Measurements from ENCODE around the gene SRP9.
"Not testable (repeated sequence)": the region's sequence is repeated elsewhere in the genome, so short reads cannot be mapped to it uniquely, and the experiment has no call there.

The SRP9 gene

DNA sequence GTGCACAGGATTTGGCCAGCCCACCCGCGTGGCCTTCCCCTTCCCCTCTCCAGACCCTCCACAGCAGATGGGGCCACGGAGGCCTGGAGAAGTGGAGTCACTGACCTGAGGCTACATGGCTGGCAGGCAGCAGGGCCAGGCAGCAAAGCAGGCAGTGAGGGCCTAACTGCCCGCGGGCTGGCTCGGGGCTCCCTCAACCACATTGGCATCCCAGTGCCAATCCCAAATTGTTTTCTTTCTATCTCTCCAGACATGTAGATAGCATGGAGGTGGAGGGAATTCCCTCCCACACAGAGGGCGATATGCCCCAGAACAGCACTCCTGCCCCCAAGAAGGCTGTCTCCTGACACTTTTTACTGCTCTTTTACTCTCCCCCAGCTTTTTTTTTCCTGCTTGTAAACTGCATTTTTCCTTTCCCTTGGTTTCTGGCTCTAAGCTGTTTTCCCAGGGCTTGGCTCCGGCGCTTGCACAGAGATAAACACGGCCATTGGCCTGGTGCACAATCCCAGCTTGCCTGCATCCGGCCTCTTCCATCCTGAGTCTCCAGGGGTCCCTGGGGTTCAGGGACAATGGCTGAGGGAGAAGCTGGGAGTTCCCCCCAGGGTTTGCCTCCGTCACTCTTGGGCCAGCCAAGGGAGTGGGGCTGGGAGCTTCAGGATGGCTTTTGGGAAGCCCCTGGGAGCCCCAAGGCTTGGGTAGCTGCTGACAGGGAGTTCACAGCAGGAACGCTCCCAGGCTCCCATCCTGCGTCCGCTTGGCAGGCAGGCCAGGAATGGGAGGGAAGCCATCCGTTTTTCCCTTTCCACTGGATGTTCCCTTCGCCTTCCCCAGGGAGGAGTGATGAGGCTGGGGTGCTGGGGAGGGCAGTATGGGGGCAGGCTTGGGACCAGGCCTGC is 39.3 kb downstream of the SRP9 start:
- no peak for DNase-seq

DNA sequence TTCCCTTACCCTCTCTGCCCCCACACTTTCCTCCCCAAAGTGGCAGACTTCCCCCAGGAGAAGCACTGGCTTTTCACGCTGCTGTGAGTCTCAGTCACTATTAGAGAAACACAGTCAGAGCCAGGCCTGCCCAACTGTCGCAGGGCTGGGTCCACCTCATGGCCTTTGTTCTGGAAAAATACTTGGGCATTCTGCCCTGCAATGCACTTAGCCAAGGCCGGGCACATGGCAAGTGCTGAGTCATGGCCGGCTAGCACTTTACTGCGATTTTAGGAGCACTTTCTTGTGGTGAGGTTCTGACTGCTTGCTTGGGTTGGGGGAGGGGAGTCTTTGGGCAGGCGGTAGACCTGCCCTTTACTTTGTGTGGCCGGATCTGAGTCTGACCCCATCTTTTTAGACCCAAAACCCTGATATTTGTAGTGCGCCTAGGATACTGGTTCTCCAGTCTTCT is 40.0 kb downstream of the SRP9 start:
- DNase-seq, result peak; percentile 17

DNA sequence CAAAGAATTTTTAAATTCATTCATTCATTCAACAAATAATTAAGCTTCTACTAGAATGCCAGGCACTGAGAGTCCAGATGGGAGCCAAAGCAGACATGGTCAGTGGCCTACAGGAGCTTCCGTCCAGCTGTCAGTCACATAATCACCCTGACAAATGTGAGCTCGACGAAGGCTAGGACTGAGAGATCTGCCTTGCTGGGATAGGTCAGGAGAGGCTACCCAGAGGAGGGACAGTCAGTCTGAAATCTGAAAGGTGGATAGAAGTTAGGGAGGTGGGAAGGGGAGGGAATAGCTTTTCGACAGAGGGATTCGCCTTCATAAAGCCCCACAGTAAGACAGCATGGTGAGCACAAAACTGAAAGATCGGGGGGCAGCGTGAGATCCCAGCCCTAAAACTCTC is 40.6 kb downstream of the SRP9 start:
- no peak for DNase-seq

DNA sequence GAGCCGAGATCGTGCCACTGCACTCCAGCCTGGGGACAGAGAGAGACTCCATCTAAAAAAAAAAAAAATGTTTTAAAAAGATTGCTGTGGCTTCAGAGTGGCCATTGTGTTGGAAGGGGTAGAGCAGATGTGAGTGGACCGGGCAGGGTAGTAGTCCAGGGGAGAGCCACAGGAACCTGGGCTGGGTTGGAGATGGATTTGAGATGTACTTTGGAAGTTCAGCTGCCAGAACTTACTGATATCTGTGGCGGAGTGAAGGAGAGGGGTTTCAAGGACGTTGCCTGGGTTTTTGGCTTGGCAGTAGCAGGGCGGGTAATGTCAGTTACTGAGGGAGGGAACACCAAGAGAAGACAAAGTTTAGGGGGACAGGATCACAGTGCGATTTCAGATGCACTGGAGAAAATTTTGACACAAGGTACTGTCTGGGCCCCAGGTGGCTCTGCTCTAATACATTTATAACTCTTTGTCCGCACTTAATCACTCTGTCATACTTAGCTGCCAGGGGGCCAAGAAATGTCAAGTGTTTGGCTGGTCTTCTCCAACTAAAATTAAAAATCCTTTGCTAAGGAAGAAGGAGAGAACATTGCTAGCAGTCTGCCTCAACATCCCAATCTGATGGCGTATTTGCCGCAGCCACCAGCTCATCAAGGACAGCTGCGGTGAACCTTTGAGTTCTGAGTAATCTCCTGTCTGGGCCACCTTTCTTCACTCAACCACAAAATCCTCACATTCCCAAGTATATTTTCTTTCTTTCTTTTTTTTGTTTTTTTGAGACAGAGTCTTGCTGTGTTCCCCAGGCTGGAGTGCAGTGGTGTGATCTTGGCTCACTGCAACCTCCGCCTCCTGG is 41.9 kb downstream of the SRP9 start:
- DNase-seq, result no peak

DNA sequence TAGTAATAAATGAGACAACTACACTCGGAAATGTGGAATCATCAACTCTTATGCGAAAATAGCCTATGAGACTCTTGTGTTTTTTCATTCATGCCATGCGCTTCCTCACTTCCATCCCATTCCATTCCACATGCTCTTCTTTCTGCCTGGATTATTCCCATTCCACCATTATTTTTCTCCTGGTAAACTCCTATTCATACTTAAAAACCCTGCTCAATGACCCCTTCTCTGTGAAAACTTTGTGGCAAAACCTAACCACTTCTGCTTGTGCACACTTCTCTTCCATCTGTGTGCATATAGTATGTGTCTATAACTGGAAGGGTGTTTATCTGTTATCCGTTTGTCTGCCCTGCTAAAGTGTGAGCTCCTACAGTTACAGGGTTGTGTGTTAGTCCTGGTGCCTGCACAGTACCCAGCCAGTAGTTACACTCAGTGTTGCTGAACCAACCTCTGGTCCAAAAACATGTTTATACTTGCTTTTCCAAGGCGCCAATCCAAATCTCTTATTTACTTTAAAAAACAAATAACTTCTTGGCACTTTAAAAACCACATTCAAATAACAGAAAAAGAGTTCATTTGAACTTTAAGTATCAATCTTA is 43.0 kb downstream of the SRP9 start:
- DNase-seq, result no peak

DNA sequence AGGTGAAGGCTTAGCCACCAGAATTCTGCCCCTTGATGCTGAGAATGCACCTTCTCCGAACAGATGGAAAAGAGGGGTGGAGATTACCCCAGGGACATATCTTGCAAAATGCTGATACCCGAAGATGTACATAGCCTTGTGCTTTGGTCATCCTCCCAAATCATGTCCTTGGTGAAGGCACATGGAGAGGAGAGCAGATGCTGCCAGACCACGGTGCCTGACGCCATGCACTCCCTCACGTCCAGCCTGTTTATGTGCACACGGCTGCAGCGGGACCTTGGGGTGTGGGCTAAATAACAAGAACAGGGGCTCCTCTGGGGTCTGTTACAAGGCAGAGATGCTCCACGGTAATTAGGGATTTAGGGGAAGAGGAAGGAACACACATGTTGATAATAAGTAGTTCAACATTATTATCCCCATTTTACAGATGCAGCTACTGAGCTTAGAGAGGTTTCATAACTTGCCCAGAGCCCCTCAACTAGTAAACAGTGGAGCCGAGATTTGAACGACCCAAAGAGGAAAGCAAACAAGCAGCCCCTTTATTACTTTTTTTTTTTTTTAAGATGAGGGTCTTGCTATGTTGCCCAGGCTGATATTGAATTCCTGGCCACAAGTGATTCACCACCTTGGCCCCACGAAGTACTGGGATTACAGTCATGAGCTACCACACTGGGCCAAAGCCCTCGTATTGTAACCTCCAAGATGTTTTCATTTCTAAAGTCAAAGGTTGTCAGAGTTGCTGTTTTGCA is 45.2 kb downstream of the SRP9 start:
- no peak for DNase-seq

DNA sequence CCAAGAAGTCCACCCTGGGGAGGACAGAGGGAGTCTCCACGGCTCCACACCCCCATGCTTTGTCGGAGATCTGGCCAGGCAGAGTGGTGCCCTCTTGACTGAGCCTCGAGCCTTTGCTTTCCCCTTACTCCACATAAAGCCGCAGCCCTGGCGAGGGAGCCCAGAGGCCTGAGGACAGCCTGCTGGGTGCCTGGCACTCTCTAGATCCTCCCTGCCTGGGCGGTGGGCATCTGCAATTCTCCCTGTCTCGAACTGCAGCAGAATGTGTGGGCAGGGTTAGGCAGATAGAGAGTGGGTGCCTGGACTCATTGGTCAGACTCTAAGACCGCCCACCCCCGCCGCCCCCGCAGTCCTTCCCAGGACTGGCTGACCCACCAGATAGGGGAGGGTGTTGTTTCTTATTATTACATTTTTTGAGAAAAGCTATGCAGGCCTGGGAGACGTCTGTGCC is 46.2 kb downstream of the SRP9 start:
- no peak for DNase-seq

DNA sequence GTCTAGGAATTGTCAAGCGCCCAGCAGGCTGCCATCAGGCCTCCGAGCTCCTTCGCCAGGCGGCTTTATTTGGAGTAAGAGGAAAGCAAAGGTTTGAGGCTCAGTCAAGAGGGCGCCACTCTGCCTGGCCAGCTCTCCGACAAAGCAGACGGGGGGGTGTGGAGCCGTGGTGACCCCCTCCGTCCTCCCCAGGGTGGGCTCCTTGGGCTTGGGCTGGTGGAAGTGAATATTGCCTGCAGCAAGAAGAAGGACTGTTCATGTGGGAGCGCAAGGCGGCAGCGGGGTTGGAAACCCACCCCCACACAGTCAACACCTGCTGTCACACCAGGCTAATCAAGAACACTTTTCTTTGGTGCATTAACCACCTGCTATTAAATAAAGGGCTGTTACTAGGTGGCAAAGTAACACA is 46.9 kb downstream of the SRP9 start:
- DNase-seq, result no peak

DNA sequence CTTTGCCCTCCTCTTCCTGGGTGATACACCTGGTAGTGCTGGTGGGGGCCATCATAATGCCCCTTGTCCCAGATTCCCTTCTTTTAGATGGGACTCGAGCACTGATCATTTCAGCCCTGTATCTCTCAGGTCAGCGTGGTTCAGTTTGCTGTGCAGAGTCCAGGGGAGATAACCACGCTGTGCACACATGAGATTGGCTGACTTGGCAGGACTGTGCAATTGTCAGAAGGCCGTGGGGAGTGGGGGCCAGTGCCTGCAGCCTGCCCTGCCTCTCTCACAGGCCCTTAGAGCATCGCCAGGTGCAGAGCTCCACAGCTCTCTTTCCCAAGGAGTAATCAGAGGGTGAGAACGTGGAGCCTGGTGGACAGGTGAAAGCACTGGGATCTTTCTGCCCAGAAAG is 47.5 kb downstream of the SRP9 start:
- no peak for DNase-seq

DNA sequence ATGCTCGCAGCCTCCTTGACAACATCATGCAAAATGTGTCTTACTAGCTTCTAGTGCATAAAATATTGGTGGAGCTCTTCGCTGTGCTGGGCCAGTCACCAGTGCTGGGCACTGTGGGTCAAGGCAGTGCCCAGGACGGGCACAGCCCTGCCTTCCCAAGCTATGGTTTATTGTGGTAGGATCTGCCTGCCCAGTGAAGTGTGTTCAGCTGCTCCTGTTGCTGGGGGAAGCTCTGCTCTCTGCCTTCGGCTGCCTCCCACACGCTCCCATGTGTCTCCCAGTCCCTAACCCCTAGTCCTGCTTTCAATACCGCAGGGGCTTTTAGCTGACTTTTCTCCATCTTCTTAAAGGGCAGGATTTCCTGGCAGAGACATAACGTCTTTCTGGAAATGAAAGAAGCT is 48.0 kb downstream of the SRP9 start:
- DNase-seq, result no peak

DNA sequence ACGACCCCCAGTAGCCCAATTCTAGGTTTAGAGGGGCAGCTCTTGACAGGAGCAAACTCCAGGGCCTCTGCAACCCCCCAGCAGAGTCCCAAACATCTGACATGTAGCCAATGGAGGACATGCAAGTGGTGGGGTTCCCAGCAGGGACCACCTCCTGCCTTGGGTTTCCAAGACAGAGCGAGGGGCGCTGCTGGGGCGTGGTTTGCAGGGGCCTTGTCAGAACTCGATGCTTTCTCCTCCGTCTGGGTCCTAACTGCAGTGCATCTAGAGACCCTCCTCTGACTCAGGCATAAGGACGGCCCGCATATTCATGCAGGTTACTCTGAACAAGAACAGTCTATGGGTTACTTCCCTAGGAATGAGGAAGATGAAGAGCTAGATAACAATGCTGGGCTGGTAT is 49.5 kb downstream of the SRP9 start:
- DNase-seq, result no peak

DNA sequence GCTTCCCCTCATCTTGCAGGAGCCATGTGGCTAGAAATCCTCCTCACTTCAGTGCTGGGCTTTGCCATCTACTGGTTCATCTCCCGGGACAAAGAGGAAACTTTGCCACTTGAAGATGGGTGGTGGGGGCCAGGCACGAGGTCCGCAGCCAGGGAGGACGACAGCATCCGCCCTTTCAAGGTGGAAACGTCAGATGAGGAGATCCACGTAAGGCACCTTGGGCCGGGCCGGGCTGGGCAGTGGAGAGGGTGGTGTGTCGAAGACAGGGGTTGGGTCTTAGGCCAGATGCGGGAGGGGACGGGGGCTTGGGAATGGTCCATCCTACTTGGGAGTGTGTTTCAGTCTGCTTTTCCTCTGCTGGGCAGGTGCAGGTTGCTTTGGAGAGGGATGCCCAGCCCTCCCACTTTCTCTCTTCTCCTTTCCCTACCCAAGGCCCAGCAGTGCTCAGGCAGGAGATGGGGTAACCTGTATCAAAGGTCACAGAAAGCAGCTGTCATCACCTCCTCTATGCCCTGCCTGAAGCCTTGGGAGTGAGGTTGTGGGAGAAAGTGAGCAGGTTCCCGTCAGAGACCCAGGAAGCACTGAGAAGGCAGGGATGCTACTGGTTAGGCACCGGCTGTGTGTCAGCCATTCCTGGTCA is 51.2 kb downstream of the SRP9 start:
- no peak for DNase-seq

DNA sequence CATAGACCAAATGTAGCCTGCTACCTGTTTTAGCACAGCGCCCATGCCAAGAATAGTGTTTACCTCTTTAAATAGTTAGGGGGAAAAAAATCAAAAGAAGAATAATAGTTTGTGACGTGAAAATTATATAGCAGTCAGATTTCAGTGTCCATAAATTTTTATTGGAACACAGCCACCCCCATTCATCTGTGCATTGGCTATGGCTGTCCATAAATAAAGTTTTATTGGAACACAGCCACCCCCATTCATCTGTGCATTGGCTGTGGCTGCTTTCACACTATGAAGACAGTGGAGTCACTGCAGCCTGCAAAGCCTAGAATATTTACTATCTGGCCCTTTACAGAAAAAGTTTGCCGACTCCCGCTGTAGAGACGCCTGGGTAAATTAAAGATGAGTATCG is 53.2 kb downstream of the SRP9 start:
- no peak for DNase-seq

DNA sequence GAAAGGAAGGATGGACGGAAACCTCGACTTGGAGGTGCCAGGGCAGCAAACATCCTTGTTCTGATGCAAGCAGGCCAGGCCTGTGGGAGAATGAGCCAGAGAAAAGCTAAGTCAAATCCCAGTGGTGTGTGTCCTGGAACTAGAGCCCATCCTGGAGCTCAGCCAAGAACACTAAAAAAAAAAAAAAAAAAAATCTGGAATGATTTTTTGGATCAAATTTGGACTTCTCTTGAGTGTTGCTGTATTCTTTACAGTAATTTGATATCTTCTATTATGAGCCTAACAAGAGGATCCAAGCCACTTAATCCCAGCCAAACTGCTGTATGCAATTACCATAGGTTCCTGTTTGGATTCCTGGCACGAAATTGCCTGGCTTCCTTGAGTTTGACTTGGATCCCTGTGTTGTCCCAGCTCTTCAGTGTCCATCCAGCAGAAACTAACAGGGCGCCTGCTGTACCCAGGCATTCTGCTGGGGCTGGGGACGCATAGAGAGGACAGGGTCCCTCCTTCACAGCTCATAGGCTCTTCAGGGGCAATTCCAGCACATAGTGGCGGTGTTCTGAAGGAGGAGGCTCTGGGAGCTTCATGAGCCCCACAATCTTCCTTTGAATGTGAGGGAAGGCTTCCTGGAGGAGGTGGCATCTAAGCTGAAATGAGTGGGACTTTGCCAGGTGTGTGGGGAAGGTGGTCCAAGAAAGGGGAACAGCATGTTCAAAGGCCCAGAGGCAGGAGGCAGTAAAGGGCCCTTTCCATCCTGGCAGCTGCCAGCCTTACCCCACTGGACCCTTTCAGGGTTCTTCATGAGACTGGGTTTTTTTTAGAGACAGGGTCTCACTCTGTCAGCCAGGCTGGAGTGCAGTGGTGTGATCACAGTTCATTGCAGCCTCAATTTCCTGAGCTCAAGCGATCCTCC is 57.0 kb downstream of the SRP9 start:
- no peak for DNase-seq

DNA sequence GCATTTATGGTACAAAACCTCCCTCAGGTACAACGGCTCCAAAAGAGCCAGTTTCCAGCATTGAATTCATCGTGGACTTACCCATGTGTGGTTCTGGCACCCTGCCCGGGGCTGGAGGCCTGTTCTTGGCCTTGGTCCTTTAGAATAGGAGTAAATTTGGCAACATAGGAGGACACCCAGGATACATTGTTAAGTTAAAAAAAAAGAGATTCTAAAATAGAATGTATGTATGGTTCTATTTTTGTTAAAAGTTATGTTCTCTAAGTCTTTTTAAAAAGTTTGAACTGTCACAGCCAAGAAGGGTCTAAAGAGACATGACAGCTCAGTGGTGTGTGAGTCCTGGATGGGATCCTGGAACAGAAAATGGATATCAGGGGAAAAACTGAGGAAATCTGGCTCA is 58.2 kb downstream of the SRP9 start:
- no peak for DNase-seq

DNA sequence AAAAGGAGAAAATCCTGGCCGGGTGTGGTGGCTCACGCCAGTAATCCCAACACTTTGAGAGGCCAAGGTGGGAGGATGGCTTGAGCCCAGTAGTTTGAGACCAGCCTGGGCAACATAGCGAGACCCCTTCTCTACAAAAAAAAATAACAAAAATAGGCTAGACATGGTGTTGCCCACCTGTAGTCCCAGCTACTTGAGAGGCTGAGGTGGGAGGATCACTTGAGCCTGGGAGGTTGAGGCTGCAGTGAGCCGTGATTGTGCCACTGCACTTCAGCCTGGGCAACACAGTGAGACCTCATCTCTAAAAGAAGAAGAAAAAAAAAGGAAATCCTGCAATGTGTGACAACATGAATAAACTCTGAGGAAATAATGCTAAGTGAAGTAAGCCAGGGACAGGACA is 58.7 kb downstream of the SRP9 start:
- DNase-seq, result not testable (repeated sequence)

DNA sequence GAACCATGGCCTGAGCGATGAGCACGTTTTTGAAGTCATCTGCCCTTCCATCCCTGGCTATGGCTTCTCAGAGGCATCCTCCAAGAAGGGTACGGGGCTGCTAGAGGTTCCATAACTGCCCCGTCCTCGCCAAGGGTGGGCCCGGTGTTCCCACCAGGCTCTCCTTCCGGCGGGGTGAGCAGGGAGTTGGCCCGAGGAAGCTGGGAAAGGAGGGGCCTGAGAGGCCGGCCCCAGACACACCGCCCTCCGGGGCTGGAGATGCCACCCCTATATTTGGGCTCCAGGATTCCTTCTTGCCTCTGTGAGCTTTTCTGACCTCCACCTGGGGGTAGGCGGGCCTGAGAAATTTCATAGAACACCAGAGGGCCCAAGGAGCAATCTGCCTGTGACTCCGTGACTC is 61.2 kb downstream of the SRP9 start:
- DNase-seq, result no peak

Data from GF-D8 (cell line).